SU-DHL-6 (cell line): ENCODE measurements around the gene CTPS1.

Experiments
- EZH2phosphoT487 ChIP-seq: fragments of 200-600 bp; sonication (generic), shearing (Covaris generic); conservative IDR thresholded peaks from 2 replicates; pipeline ENCODE4 v1.6.1; 2018; ENCODE audit warnings: mild to moderate bottlenecking, antibody characterized with exemption, low read length, moderate library complexity, mixed read lengths
- TF ChIP-seq, protein P1 (sequence below): fragments of 200-600 bp; sonication (generic); IDR thresholded peaks from one replicate; pipeline ENCODE4 v1.5.1; 2017; ENCODE audit warnings: antibody characterized with exemption, mild to moderate bottlenecking, low read length, moderate library complexity; ENCODE audit not compliant: insufficient read depth, poor library complexity, severe bottlenecking

- TF ChIP-seq, protein P1, sequence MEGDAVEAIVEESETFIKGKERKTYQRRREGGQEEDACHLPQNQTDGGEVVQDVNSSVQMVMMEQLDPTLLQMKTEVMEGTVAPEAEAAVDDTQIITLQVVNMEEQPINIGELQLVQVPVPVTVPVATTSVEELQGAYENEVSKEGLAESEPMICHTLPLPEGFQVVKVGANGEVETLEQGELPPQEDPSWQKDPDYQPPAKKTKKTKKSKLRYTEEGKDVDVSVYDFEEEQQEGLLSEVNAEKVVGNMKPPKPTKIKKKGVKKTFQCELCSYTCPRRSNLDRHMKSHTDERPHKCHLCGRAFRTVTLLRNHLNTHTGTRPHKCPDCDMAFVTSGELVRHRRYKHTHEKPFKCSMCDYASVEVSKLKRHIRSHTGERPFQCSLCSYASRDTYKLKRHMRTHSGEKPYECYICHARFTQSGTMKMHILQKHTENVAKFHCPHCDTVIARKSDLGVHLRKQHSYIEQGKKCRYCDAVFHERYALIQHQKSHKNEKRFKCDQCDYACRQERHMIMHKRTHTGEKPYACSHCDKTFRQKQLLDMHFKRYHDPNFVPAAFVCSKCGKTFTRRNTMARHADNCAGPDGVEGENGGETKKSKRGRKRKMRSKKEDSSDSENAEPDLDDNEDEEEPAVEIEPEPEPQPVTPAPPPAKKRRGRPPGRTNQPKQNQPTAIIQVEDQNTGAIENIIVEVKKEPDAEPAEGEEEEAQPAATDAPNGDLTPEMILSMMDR = no peak
- no peak for TF ChIP-seq EZH2phosphoT487
Observed at GRCh38 chr1:40931601-40932000, 47.9 kb upstream of the CTPS1 start.
